Measurements from ENCODE around the gene NRXN3.

DNA sequence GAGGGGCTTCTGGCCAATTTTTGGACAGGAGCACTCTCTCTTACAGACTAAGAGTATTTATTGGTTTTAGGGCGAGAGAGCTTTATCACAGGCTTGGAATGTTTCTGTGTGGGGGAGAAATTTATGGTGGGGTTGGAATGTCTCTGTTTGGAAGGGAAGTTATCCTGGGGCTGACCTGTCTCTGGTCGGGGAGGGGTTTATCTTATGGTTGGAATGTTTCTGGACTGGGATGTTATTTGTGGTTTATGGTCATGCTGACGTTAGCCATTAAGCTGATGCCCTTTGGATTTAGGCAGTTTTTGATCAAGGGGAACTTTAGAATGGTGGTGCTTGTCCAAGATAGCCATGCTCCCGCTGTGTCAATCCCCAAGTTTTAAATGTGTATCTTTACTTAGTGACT is 1426.4 kb downstream of the NRXN3 start:
- TF ChIP-seq EP300 (IDR thresholded peaks at IDR 0.05; ENCODE audit: low read depth) (no peak), CTCF (IDR thresholded peaks at IDR 0.05) (no peak)
